HEK293 (cell line): ENCODE data around the gene TENT4A.

Source experiments
- CTCF ChIP-seq: fragments of 450-650 bp; formaldehyde crosslinking; IDR thresholded peaks from 2 replicates; pipeline ENCODE4 v1.5.1; 2016; ENCODE audit warnings: missing biosample characterization, missing genetic modification characterization
- KLF17 ChIP-seq: fragments of 450-650 bp; formaldehyde crosslinking; IDR thresholded peaks from 2 replicates; pipeline ENCODE4 v1.5.1; 2016; ENCODE audit warnings: missing biosample characterization, missing genetic modification characterization
- MEIS1 ChIP-seq: sonication (generic); formaldehyde crosslinking; IDR thresholded peaks from 2 replicates; pipeline ENCODE4 v1.8.1; 2022; ENCODE audit warnings: missing genetic modification reagents, mild to moderate bottlenecking, borderline replicate concordance
- REST ChIP-seq: fragments of 450-650 bp; formaldehyde crosslinking; IDR thresholded peaks from 2 replicates; pipeline ENCODE4 v1.5.1; 2016; ENCODE audit warnings: missing biosample characterization, missing genetic modification characterization
- SP3 ChIP-seq: fragments of 450-650 bp; formaldehyde crosslinking; IDR thresholded peaks from 2 replicates; pipeline ENCODE4 v1.5.1; 2016; ENCODE audit warnings: missing biosample characterization, missing genetic modification characterization
- YY1 ChIP-seq: fragments of 450-650 bp; formaldehyde crosslinking; IDR thresholded peaks from 2 replicates; pipeline ENCODE4 v1.5.1; 2018; ENCODE audit warnings: missing biosample characterization, missing genetic modification characterization
- ZBTB8A ChIP-seq: fragments of 450-650 bp; formaldehyde crosslinking; IDR thresholded peaks from 2 replicates; pipeline ENCODE4 v1.5.1; 2016; ENCODE audit warnings: missing biosample characterization, missing genetic modification characterization
- ZNF10 ChIP-seq: fragments of 450-650 bp; formaldehyde crosslinking; IDR thresholded peaks from 2 replicates; pipeline ENCODE4 v1.5.1; 2017; ENCODE audit warnings: missing biosample characterization, missing genetic modification characterization
- ZNF133 ChIP-seq: fragments of 450-650 bp; formaldehyde crosslinking; IDR thresholded peaks from 2 replicates; pipeline ENCODE4 v1.5.1; 2016; ENCODE audit warnings: missing biosample characterization, missing genetic modification characterization
- ZNF426 ChIP-seq: fragments of 450-650 bp; formaldehyde crosslinking; IDR thresholded peaks from 2 replicates; pipeline ENCODE4 v1.5.1; 2017; ENCODE audit warnings: missing biosample characterization, missing genetic modification characterization, mild to moderate bottlenecking, inconsistent platforms, moderate library complexity
- ZNF777 ChIP-seq: fragments of 450-650 bp; formaldehyde crosslinking; IDR thresholded peaks from 2 replicates; pipeline ENCODE4 v1.5.1; 2017; ENCODE audit warnings: missing biosample characterization, missing genetic modification characterization, borderline replicate concordance

GRCh38 chr5:6787941-6788340 is 74.7 kb downstream of the TENT4A start:
- TF ChIP-seq ZNF777 (no peak), REST (tag by site-specific recombination) (no peak), SP3 (tag by site-specific recombination) (no peak), YY1 (tag by site-specific recombination) (no peak), CTCF (tag by site-specific recombination) (no peak), KLF17 (tag by site-specific recombination) (no peak), MEIS1 (CRISPR knock-in tag) (no peak), ZNF10 (tag by site-specific recombination) (no peak), ZBTB8A (tag by site-specific recombination) (no peak), ZNF133 (tag by site-specific recombination) (no peak), ZNF426 (tag by site-specific recombination) (no peak)
